Gastrocnemius medialis (tissue), 4 donors: ENCODE data around the gene ACADVL. TPM values are rescaled to one million over a fixed set of nuclear protein-coding genes. Genes with fewer than 3 reads are reported as not detected.

Experiments
- ATAC-seq, 2 donors: fragments of 150-250 bp; one replicate each; pipeline ENCODE4 v1.9.1; 2016
- DNase-seq, 2 donors: peaks; one replicate each; pipeline ENCODE4 v3.0.0-alpha.2; 2019
- H3K27ac ChIP-seq, 4 donors: fragments of 200-600 bp; sonication (generic); 1 replicate in 1 of 4; 2 replicates in 3 of 4; pipeline ENCODE4 v1.5.1; 2016 to 2018; ENCODE audit warnings: mild to moderate bottlenecking in 2 of 4, moderate library complexity in 1 of 4
- H3K27me3 ChIP-seq, 3 donors: fragments of 200-600 bp; sonication (generic) in 2 of 3; 1 replicate in 1 of 3; 2 replicates in 2 of 3; pipeline versions ENCODE4 v1.5.1 to v1.6.0; 2016 to 2019; ENCODE audit warnings: mild to moderate bottlenecking in 1 of 3, moderate library complexity in 1 of 3
- H3K36me3 ChIP-seq, 2 donors: fragments of 200-600 bp; sonication (generic) in 1 of 2; one replicate each; pipeline ENCODE4 v1.5.1; 2017 to 2018
- H3K4me1 ChIP-seq, 2 donors: fragments of 200-600 bp; sonication (generic) in 1 of 2; one replicate each; pipeline ENCODE4 v1.5.1; 2016 to 2017; ENCODE audit warnings: mild to moderate bottlenecking in 2 of 2
- H3K4me3 ChIP-seq, 4 donors: fragments of 200-600 bp; sonication (generic) in 3 of 4; 1 replicate in 1 of 4; 2 replicates in 3 of 4; pipeline ENCODE4 v1.5.1; 2016 to 2019; ENCODE audit warnings: mild to moderate bottlenecking in 2 of 4
- H3K9me3 ChIP-seq, 3 donors: fragments of 200-600 bp; sonication (generic) in 2 of 3; 1 replicate in 1 of 3; 2 replicates in 2 of 3; pipeline ENCODE4 v1.5.1; 2016 to 2019
- POLR2A ChIP-seq, 2 donors: fragments of 450-650 bp; IDR thresholded peaks; one replicate each; pipeline ENCODE4 v1.6.1; 2017; ENCODE audit warnings: antibody characterized with exemption in 2 of 2, mild to moderate bottlenecking in 2 of 2, moderate library complexity in 2 of 2
- in situ Hi-C, 4 donors: fragments of 200-750 bp; cut with MboI; loops; one replicate each; pipeline versions ENCODE4 v1.15.0 to v1.8.0; 2017; ENCODE audit warnings: low sequenced_read_pairs in 4 of 4
- intact Hi-C: fragments of 100-400 bp; cut with DNase I; formaldehyde crosslinking; loops from one replicate; pipeline ENCODE4 v1.15.1; 2023; ENCODE audit warnings: low total_unique reads
- total RNA-seq, 4 donors: library from RNA; depleted of rRNA; stranded (reverse); fragments of >200 nt; gene quantifications; one replicate each; pipeline versions ENCODE4 v1.1.0 to v1.2.3, GENCODE V29; 2016
- TF ChIP-seq, protein P1 (sequence below), 5 experiments: fragments of 450-650 bp in 3 of 5; fragments of 200-600 bp in 2 of 5; sonication (generic) in 2 of 5; IDR thresholded peaks in 4 of 5; conservative IDR thresholded peaks in 1 of 5; 1 replicate in 4 of 5; 2 replicates in 1 of 5; pipeline ENCODE4 v1.5.1; 2016 to 2019; ENCODE audit warnings: antibody characterized with exemption in 5 of 5, mild to moderate bottlenecking in 3 of 5, moderate library complexity in 3 of 5

The ACADVL gene
- total RNA-seq, 4 donors from 2014 or later = 771 to 1,217 (median 1,086) TPM

DNA sequence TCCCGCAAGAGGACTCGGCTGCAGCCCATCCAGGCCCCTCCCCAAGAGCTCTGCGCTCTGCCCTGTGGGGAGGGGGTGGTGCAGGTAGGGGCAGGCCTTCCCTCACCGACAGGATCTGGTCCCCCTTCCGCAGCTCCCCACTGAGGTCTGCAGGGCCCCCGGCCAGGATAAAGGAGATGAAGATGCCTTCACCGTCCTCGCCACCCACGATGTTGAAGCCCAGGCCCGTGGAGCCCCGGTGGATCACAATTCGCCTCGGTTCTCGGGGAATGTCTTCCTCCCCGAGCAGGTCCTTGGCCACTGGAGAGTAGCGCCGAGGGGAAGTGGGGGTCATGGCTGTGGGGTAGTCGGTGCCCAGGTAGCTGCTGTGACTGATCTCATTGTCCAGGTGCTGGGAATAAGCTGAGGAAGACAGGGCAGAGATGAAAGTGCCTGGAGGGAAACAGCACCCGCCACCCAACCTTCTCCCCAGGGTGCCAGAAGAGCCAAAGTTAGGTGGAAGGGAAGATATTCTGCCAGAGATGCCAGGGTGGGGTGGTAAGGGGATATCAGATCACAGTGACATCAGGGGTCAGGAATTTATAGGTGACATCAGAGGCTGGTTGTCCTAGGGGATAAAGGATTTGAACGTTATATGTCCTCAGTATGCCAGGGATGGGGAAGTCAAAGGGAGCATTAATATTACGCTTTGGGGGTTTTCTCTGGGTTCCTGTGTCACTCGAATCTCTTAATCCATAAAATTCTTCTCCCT is 22.9 kb upstream of the ACADVL start:
- no peak overlapping the region for H3K4me3 ChIP-seq
- H3K27ac ChIP-seq = no peak overlapping the region
- no peaks in the 10 kb centered on the region for H3K4me1 ChIP-seq
- no peaks in the 10 kb centered on the region for H3K27me3 ChIP-seq
- TF ChIP-seq, protein P1, sequence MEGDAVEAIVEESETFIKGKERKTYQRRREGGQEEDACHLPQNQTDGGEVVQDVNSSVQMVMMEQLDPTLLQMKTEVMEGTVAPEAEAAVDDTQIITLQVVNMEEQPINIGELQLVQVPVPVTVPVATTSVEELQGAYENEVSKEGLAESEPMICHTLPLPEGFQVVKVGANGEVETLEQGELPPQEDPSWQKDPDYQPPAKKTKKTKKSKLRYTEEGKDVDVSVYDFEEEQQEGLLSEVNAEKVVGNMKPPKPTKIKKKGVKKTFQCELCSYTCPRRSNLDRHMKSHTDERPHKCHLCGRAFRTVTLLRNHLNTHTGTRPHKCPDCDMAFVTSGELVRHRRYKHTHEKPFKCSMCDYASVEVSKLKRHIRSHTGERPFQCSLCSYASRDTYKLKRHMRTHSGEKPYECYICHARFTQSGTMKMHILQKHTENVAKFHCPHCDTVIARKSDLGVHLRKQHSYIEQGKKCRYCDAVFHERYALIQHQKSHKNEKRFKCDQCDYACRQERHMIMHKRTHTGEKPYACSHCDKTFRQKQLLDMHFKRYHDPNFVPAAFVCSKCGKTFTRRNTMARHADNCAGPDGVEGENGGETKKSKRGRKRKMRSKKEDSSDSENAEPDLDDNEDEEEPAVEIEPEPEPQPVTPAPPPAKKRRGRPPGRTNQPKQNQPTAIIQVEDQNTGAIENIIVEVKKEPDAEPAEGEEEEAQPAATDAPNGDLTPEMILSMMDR (IDR thresholded peaks at IDR 0.05 in 4 of 5, conservative IDR thresholded peaks at IDR 0.05 in 1 of 5) = no peak
- no peak for TF ChIP-seq POLR2A (IDR thresholded peaks at IDR 0.05)
- H3K36me3 ChIP-seq = no peaks in the 10 kb centered on the region
- in situ Hi-C loops (no loop called here), intact Hi-C loops (no loop called here)
- H3K9me3 ChIP-seq = no peaks in the 10 kb centered on the region
- ATAC-seq (no peak), DNase-seq (no peak)

DNA sequence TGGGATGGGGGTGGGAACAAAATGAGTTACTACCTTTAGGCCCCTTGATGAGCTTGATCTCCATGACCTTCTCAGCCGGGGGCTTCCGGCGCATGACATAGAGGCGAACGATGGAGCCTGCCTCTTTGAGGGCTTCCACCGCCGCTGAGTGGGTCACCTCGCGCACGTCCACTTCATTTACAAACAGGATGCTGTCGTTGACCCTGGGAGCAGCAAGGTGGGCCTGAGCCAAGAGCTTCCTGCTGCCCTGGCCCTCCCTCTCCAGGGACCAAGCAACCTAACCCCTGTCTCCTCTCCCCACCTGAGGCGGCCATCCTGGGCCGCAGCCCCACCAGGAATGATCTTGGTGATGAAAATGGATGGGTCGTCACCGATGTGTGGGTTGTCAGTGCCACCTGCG is 16.3 kb upstream of the ACADVL start:
- ATAC-seq (no peak), DNase-seq (no peak)
- intact Hi-C loops = no loop called here
- in situ Hi-C loops = no loop called here
- Histone ChIP-seq H3K4me3 (no peak overlapping the region), H3K4me1 (no peaks in the 10 kb centered on the region), H3K27ac (no peak overlapping the region), H3K9me3 (no peaks in the 10 kb centered on the region), H3K36me3 (no peaks in the 10 kb centered on the region), H3K27me3 (peaks cover 0 to 11% (median 0%) of the 10 kb centered on the region in 3 donors)
- TF ChIP-seq, protein P1 (IDR thresholded peaks at IDR 0.05 in 4 of 5, conservative IDR thresholded peaks at IDR 0.05 in 1 of 5) = no peak
- no peak for TF ChIP-seq POLR2A (IDR thresholded peaks at IDR 0.05)

- no peak for TF ChIP-seq POLR2A (IDR thresholded peaks at IDR 0.05)
- TF ChIP-seq, protein P1 (IDR thresholded peaks at IDR 0.05 in 4 of 5, conservative IDR thresholded peaks at IDR 0.05 in 1 of 5) = no peak
- H3K4me3 ChIP-seq = peak overlapping the region in 3 of 4 donors; percentile 49 to 59 (median 50)
- peaks cover 0 to 11% (median 0%) of the 10 kb centered on the region in 3 donors for H3K27me3 ChIP-seq
- H3K9me3 ChIP-seq = no peaks in the 10 kb centered on the region
- no peaks in the 10 kb centered on the region for H3K4me1 ChIP-seq
- DNase-seq = no peak
- no peak for ATAC-seq
- intact Hi-C loops = no loop called here
- no peaks in the 10 kb centered on the region for H3K36me3 ChIP-seq
- H3K27ac ChIP-seq = peak overlapping the region in 2 of 4 donors; percentile 9 to 48
- in situ Hi-C loops = no loop called here
Measured at GRCh38 chr17:7204336-7204735, 15.4 kb upstream of the ACADVL start.

GRCh38 chr17:7204828-7205461 is 14.8 kb upstream of the ACADVL start:
- intact Hi-C loops (no loop called here), in situ Hi-C loops (no loop called here)
- Histone ChIP-seq H3K9me3 (no peaks in the 10 kb centered on the region), H3K27ac (peak overlapping the region; percentile 7 to 54 (median 28)), H3K4me1 (no peaks in the 10 kb centered on the region), H3K4me3 (peak overlapping the region; percentile 49 to 59 (median 54)), H3K27me3 (peaks cover 0 to 11% (median 0%) of the 10 kb centered on the region in 3 donors), H3K36me3 (no peaks in the 10 kb centered on the region)
- peak; percentile 61 to 69 for ATAC-seq
- DNase-seq = peak; percentile 33 to 58
- TF ChIP-seq, protein P1 (IDR thresholded peaks at IDR 0.05 in 4 of 5, conservative IDR thresholded peaks at IDR 0.05 in 1 of 5) = no peak
- no peak for TF ChIP-seq POLR2A (IDR thresholded peaks at IDR 0.05)
